A673 (cell line): ENCODE results near the gene ST6GALNAC4.

ENCODE experiments used
- CTCF ChIP-seq: fragments of 300-800, 200-600 bp; sonication (generic); conservative IDR thresholded peaks from 2 replicates; pipeline ENCODE4 v1.5.1; 2017; ENCODE audit warnings: low read depth, mild to moderate bottlenecking, antibody characterized with exemption, low read length, moderate library complexity, mixed read lengths
- EZH2 ChIP-seq: fragments of 200-600 bp; sonication (generic); IDR thresholded peaks from 2 replicates; pipeline ENCODE4 v1.6.1; 2017; ENCODE audit warnings: borderline replicate concordance, low read depth, mild to moderate bottlenecking, mixed read lengths, antibody characterized with exemption, low read length; ENCODE audit not compliant: poor library complexity, severe bottlenecking

- no peak for TF ChIP-seq CTCF
- no peak for TF ChIP-seq EZH2
Measured at GRCh38 chr9:127867356-127868277, 49.2 kb downstream of the ST6GALNAC4 start.
